HG02642 (cell line): ENCODE measurements around the gene FAM156A.
"Not testable (repeated sequence)": the region's sequence is repeated elsewhere in the genome, so short reads cannot be mapped to it uniquely, and the experiment has no call there.

Source experiments
- ATAC-seq: cut with Tn5 transposase; IDR thresholded peaks from one replicate; pipeline ENCODE4 v1.9.1; 2021; ENCODE audit warnings: mild to moderate bottlenecking; ENCODE audit not compliant: unreplicated experiment, poor library complexity

FAM156A gene

DNA sequence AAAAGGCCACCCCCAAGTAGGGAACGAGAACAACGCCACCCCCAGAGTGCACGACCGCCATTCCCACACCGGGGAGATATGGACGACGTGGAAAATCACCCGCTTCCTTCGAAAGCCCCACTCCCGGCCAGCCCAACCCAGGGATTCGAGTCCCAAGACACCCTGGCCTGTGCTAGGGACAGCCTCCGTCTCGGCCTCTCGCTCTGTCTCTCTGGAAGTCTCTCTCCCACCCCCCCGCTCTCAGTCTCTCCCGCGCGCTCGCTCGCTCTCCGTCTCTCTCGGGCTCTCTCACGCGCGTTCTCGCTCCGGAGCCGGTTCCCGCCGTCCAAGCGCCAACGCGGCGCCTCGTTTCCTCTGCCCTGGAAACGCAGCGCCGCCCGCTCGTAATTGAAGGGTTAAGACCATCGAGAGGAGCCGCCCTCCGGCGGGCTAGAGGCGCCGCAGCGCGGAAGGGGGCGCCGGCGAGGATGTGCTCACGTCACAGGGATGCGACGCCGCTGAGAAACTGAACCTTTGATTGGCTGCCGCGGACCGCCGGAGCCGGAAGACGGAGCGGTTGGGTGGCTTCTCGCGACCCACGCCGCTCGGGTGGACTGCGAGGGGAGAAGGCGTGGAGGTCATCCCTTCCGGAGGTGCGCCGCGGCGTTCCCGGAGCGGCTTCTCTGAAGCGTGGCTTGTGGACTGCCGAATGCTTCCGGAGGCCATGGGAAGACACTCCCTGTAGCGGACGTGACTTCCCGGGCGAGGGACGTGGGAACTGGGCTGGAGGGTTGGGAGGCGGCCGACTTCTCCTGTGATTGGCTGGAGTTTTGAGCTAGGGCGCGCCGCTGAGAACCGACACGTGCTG is at the start of gene FAM156A:
FAM156A (minus strand) TSS at position 406 of the 847 bp plus-strand sequence. CDS start 9,930 bp downstream, outside the sequence.
- peak; percentile 91 for ATAC-seq

GRCh38 chrX:53005327-53005726 is 47.0 kb upstream of the FAM156A start:
- no peak for ATAC-seq

- no peak for ATAC-seq
These were observed 46.5 kb upstream of the FAM156A start for GRCh38 chrX:53004811-53005210.

DNA sequence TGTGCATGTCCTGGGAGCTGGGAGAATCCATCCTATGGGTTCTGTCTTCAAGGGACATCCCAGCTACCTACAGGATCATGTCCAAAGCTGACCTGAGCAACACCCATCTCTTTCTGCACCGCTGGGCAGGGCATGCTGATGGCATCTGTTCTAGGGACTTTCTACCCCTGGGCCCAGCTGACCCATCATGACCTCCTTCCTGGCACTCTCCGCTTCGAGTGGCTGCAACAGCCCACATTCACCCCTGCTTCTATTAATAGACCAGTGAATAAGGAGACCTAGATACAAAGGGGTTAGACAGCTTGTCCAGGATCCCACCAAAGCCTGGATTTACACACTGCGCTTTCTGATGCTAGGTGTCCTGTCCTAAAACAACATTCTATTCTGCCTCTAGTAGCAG is 45.7 kb upstream of the FAM156A start:
- ATAC-seq = no peak

DNA sequence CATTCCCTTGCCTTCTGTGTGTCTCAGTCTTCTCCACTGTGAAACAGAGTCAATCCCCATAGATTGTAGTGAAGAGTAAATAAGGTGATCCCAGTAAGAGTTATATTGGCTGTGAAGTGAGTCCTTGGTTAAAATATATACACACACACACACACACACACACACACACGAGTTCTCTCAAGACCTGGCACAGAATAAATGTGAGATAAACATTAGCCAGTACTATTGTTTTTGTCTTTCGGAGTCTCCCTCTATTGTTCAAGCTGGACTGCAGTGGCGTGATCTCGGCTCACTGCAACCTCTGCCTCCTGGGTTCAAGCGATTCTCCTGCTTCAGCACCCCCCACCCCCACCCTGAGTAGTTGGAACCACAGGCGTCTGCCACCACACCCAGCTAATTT is 44.8 kb upstream of the FAM156A start:
- ATAC-seq = no peak

- ATAC-seq = no peak
These were observed 43.6 kb upstream of the FAM156A start for GRCh38 chrX:53001958-53002357.

DNA sequence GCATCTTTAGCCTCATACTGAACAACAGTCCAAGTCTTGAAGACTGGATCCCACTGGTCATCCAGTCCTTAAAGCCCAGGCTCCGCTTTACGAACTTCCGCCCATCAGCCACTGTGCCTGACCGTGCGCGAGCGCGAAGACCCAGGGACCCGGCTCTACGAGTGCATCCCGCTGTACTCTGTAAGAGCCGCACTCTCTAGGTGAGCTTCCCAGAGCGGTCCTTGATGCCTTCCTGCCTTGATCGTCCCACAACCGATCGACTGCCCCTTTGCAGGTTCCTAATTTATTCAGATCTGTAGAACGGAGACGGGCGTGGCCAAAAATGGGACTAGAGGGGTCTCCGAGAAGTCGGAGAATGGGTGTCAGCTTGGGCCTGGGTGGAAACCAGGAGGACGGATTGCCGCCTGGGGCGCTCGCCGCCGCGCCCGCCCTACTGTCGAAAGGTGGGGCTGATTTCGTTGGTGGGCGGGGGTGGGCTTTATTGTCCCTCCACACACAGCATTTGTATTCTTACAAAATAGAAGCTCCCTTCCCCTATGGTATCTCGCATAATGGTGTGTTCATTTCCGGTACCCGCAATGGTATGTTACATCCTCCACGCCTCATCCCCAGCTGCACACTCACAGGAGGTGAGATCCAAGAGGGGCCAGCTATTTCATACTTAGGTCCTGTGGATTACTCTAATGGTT is 42.3 kb upstream of the FAM156A start:
- no peak for ATAC-seq

DNA sequence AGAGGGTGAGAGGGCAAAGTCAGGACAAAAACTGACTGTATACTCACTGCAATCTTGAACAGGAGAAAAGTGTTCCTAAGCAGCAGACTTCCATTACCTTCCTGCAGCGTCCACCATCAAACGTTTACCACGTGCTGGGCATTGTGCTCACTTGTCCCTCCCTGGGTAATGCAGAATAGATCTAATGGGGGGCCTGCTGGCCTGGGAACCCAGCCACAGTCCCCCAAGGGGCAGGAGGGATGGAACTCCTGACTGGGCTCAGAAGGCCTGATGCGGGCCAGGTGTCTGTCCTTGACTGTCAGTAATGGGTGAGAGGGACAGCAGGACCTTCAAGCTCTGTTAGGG is 37.6 kb upstream of the FAM156A start:
- no peak for ATAC-seq

DNA sequence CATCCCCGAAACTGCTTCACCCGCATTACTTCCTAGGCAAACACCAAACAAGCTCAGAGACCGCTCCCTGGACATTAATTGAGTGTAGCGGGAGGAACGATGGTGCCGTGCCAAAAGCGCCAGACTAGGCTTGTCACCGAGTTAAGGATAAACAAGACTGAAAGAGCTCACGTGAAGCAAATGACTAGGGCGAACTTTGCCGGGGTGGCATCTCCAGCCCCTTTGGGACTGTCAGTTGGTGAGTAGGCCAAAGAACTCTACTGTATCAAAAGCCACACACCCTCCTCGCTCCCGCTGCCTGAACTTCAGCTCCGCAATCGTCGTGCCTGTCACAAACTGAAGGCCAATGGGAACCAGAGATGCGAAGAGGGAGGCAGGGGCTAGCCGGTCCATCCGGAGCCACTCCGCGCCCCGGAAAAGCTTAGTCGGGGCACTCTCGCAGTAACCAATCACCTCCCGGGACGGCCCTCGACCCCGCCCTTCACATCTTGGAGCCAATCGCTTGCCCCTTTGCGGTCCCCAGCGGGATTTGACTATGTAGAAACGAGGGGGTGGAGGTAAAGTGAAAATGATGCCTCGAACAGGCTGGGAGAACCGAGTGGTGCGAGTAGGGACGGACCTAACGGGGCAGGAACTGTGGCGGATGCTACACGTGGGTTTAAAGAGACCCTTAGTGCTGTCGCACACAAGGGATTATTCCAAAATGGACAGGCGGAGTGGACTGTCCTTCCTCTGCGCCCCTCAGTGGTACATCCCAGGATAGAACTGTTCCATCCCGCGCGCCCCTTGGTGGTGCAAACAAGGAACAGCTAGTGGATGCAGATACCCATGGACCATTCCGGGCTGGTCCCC is 37.0 kb upstream of the FAM156A start:
- peak; percentile 98 for ATAC-seq

DNA sequence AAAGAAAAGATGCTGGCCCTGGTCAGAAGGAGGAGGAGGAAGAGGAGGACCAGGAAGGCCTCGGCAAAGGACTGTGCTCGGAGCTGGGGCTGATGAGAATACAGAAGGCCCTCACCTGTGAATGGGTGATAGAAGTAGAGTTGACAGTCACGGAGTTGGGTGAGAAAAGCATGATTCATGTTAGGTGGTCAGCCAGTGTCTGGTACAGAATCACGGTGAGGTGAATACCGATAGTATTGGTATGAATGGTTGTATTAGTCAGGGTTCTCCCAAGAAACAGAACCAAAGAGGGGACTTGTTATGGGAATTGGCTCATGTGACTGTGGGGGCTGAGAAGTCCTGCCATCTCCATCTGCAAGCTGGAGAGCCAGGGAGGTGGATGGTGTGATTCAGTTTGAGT is 32.5 kb upstream of the FAM156A start:
- no peak for ATAC-seq

DNA sequence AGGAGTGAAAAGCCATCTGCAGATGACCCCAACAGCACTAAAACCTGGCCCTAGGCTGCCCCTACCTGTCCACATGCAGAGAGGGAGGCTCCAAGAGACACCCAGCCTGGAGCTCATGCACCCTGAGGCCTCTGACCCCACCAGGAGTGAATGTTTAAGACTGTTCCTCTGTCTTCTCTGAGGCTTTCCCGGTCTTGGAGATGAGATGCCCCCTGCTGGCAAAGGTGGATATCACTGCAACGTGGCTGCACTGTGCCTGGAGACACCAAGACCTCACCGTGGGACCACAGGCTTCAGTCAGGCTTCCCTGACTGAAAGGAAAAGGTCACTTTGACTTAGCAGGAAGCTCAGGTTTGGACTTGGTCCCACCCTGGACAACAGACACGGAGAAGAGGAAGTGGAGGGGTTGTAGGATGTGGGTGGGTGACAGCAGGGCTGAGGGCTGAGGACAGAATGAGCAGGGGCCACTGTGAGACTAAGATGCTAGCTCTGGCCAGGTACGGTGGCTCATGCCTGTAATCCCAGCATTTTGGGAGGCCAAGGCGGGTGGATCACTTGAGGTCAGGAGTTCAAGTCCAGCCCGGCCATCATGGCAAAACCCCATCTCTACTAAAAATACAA is 31.8 kb upstream of the FAM156A start:
- ATAC-seq = peak; percentile 90

- no peak for ATAC-seq
These were observed 30.9 kb upstream of the FAM156A start for GRCh38 chrX:52988985-52989917.

DNA sequence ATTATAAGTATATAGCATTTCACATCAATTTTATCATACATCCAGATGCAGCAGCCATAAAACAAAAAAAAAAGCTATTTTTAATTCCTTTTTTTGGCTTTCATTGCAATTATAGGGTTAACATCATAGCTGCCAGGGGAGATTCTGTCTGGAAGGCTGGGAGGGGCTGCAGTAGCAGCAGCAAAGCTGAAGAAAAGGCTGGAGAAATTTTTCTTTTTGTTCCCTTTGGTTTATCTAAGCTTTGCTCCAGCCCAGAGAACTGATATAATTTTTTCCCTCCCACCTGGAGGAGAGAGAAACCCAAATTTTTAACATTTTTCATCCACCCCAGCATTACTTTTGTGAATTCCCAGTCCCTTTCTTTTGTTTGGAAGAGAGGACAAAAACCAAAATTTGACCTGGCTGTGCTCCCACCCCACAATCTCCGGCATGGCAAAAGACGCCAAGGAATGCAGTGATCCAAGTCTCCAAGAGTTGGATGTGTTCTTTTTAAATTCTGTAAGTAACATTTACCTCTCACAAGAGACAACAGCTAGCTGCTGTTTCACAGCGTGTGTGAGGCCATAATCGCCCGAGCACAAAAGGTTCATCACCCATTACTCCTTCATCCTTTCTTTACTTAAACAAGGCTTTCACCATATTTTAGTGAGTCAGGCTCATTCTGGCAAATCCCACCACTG is 25.1 kb upstream of the FAM156A start:
- ATAC-seq = no peak

- no peak for ATAC-seq
These were observed 21.7 kb upstream of the FAM156A start for GRCh38 chrX:52979993-52980392.

DNA sequence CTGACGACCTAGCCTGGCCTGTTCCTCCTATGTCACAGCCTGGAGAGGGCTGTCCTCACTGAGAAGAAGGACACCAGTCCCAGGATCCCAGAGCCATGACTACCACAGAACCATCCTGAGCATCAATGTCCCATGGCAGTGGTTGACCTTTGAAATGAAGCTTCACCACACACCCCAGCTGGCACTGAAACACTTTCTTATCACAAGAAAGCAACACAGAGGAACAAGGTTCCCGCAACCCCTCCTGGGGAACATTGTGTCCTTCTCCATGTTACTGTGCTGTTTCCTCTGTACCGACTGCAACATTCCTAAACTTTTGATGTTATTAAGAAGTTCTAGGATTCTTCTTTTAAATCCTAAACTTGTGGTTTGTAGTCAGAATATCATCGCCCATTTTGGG is 21.2 kb upstream of the FAM156A start:
- no peak for ATAC-seq

DNA sequence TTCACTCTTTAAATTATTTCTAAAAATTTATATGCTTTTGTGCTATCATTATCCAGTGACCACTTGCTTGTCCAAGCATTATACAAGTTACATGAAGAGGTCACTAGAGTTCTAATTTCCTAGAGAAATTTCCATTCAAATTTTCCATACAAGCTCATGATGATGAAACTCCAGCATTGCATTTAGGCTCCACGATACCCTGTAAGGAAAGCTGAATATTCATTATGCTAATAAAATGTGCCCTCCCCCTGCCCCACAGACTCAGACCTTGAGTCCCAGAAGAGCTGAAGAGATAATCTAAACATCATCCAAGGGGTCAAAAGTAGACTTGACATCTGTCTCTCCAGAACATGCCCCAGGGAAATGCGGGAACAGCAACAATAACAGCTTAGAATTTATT is 19.6 kb upstream of the FAM156A start:
- ATAC-seq = no peak

- not testable (repeated sequence) for ATAC-seq
These were observed 17.3 kb upstream of the FAM156A start for GRCh38 chrX:52975576-52975975.

DNA sequence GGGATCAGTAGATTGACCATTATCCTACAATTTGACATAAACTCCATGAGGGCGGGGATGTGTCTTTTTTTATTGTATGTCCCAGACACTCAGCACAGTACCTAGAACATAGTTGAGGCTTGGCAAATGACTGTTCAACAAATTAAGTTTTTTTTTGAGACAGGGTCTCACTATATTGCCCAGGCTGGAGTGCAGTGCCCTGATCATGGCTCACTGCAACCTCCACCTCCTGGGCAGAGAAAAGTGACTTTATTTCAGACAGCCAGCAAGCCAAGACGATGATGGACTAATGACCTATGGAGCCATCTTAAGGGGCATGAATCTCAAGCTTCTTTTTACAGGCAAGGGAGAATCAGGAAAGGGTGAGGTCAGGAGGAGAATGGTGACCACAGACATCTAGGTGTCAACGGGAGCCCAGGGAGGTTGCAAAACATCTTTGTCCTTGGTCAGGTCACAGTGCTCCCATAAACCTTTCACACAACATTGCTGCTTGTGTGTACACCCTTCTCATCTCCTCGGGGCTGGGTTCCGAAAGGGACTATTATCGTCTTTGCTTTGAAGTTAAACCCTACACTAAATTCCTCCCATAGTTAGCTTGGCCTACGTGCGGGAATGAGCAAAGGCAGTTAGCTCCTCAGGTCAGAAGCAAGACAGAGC is 16.1 kb upstream of the FAM156A start:
- not testable (repeated sequence) for ATAC-seq
